Mucosa of rectum (tissue), 2 donors: Measurements from ENCODE around the gene RYR3.

Source experiments
- H3K27ac ChIP-seq, 2 donors: one replicate each; pipeline ENCODE4 v1.7.0; 2013; ENCODE audit warnings: inconsistent platforms in 2 of 2, low read depth in 2 of 2, low read length in 2 of 2
- H3K27me3 ChIP-seq, 2 donors: one replicate each; pipeline ENCODE4 v1.7.0; 2013; ENCODE audit warnings: low read length in 2 of 2; ENCODE audit not compliant: control insufficient read depth in 2 of 2, insufficient read depth in 2 of 2
- H3K36me3 ChIP-seq, 2 donors: one replicate each; pipeline ENCODE4 v1.7.0; 2013; ENCODE audit warnings: low read length in 2 of 2; ENCODE audit not compliant: control insufficient read depth in 2 of 2, insufficient read depth in 2 of 2
- H3K4me1 ChIP-seq, 2 donors: one replicate each; pipeline ENCODE4 v1.7.0; 2013; ENCODE audit warnings: low read length in 2 of 2, mild to moderate bottlenecking in 1 of 2; ENCODE audit not compliant: control insufficient read depth in 2 of 2, insufficient read depth in 2 of 2
- H3K4me3 ChIP-seq, 2 donors: one replicate each; pipeline ENCODE4 v1.7.0; 2013; ENCODE audit warnings: low read length in 2 of 2
- H3K9ac ChIP-seq, 2 donors: one replicate each; pipeline ENCODE4 v1.7.0; 2013; ENCODE audit warnings: low read length in 2 of 2, low read depth in 1 of 2, mild to moderate bottlenecking in 1 of 2
- H3K9me3 ChIP-seq, 2 donors: one replicate each; pipeline ENCODE4 v1.7.0; 2013; ENCODE audit warnings: low read length in 2 of 2; ENCODE audit not compliant: control insufficient read depth in 2 of 2
- donor health status: healthy.
- donor health status: Normal muscosa, but diverticular disease.

Gene RYR3

GRCh38 chr15:33293713-33294334, 16.9 kb upstream of the RYR3 start:
- Histone ChIP-seq H3K9ac (no peak overlapping the region), H3K4me1 (no peaks in the 10 kb centered on the region), H3K9me3 (no peaks in the 10 kb centered on the region), H3K4me3 (no peak overlapping the region), H3K36me3 (no peaks in the 10 kb centered on the region), H3K27ac (no peak overlapping the region), H3K27me3 (peaks cover 0 to 3% of the 10 kb centered on the region in 2 donors)

- no peaks in the 10 kb centered on the region for H3K36me3 ChIP-seq
- H3K9ac ChIP-seq: no peak overlapping the region
- peaks cover 0 to 3% of the 10 kb centered on the region in 2 donors for H3K27me3 ChIP-seq
- H3K27ac ChIP-seq: no peak overlapping the region
- H3K9me3 ChIP-seq: no peaks in the 10 kb centered on the region
- H3K4me1 ChIP-seq: no peaks in the 10 kb centered on the region
- no peak overlapping the region for H3K4me3 ChIP-seq
Measured at GRCh38 chr15:33296050-33296449, 14.7 kb upstream of the RYR3 start.

GRCh38 chr15:33296856-33297255, 13.9 kb upstream of the RYR3 start:
- H3K27me3 ChIP-seq: peaks cover 0 to 3% of the 10 kb centered on the region in 2 donors
- no peak overlapping the region for H3K27ac ChIP-seq
- no peaks in the 10 kb centered on the region for H3K4me1 ChIP-seq
- H3K36me3 ChIP-seq: no peaks in the 10 kb centered on the region
- no peak overlapping the region for H3K9ac ChIP-seq
- no peak overlapping the region for H3K4me3 ChIP-seq
- no peaks in the 10 kb centered on the region for H3K9me3 ChIP-seq

- Histone ChIP-seq H3K4me1 (no peaks in the 10 kb centered on the region), H3K9ac (no peak overlapping the region), H3K27ac (no peak overlapping the region), H3K9me3 (no peaks in the 10 kb centered on the region), H3K36me3 (no peaks in the 10 kb centered on the region), H3K4me3 (no peak overlapping the region), H3K27me3 (peaks cover 0 to 3% of the 10 kb centered on the region in 2 donors)
Measured at GRCh38 chr15:33298631-33299030, 12.1 kb upstream of the RYR3 start.

GRCh38 chr15:33304924-33305323, 5.8 kb upstream of the RYR3 start:
- H3K27ac ChIP-seq: no peak overlapping the region
- H3K9me3 ChIP-seq: no peaks in the 10 kb centered on the region
- peaks cover 3% of the 10 kb centered on the region in 2 donors for H3K27me3 ChIP-seq
- H3K4me3 ChIP-seq: no peak overlapping the region
- no peak overlapping the region for H3K9ac ChIP-seq
- no peaks in the 10 kb centered on the region for H3K4me1 ChIP-seq
- H3K36me3 ChIP-seq: no peaks in the 10 kb centered on the region

- no peak overlapping the region for H3K9ac ChIP-seq
- H3K4me1 ChIP-seq: no peaks in the 10 kb centered on the region
- H3K9me3 ChIP-seq: no peaks in the 10 kb centered on the region
- no peak overlapping the region for H3K27ac ChIP-seq
- peaks cover 3 to 6% of the 10 kb centered on the region in 2 donors for H3K27me3 ChIP-seq
- no peaks in the 10 kb centered on the region for H3K36me3 ChIP-seq
- no peak overlapping the region for H3K4me3 ChIP-seq
Measured at GRCh38 chr15:33309602-33310276, 1.0 kb upstream of the RYR3 start.

GRCh38 chr15:33311312-33311971, 675 bp downstream of the RYR3 start:
- H3K9me3 ChIP-seq: no peaks in the 10 kb centered on the region
- H3K36me3 ChIP-seq: no peaks in the 10 kb centered on the region
- peak overlapping the region in 1 of 2 donors; percentile 31 for H3K4me3 ChIP-seq
- H3K27me3 ChIP-seq: peaks cover 3 to 6% of the 10 kb centered on the region in 2 donors
- H3K9ac ChIP-seq: no peak overlapping the region
- no peaks in the 10 kb centered on the region for H3K4me1 ChIP-seq
- no peak overlapping the region for H3K27ac ChIP-seq

- Histone ChIP-seq H3K36me3 (no peaks in the 10 kb centered on the region), H3K9ac (no peak overlapping the region), H3K9me3 (no peaks in the 10 kb centered on the region), H3K27ac (no peak overlapping the region), H3K4me1 (no peaks in the 10 kb centered on the region), H3K27me3 (peaks cover 3 to 6% of the 10 kb centered on the region in 2 donors), H3K4me3 (no peak overlapping the region)
Measured at GRCh38 chr15:33313491-33313890, 2.7 kb downstream of the RYR3 start.

GRCh38 chr15:33314069-33314468, 3.3 kb downstream of the RYR3 start:
- Histone ChIP-seq H3K4me3 (no peak overlapping the region), H3K27me3 (peaks cover 3 to 6% of the 10 kb centered on the region in 2 donors), H3K36me3 (no peaks in the 10 kb centered on the region), H3K9ac (no peak overlapping the region), H3K9me3 (no peaks in the 10 kb centered on the region), H3K27ac (no peak overlapping the region), H3K4me1 (no peaks in the 10 kb centered on the region)

GRCh38 chr15:33315044-33315443, 4.3 kb downstream of the RYR3 start:
- H3K27ac ChIP-seq: no peak overlapping the region
- H3K9ac ChIP-seq: no peak overlapping the region
- H3K27me3 ChIP-seq: peaks cover 0 to 3% of the 10 kb centered on the region in 2 donors
- no peaks in the 10 kb centered on the region for H3K4me1 ChIP-seq
- H3K4me3 ChIP-seq: no peak overlapping the region
- no peaks in the 10 kb centered on the region for H3K9me3 ChIP-seq
- H3K36me3 ChIP-seq: no peaks in the 10 kb centered on the region
